ENCODE measurements around the gene KRTAP9-4.

- TF ChIP-seq EZH2 (IDR thresholded peaks at IDR 0.05; ENCODE audit: low read length, unreplicated experiment): no peak
- no peak for TF ChIP-seq CTCF (conservative IDR thresholded peaks at IDR 0.05; ENCODE audit: low read depth, low read length)
- no peak for TF ChIP-seq EZH2phosphoT487 (IDR thresholded peaks at IDR 0.05; ENCODE audit: borderline replicate concordance, low read length)
Measured at GRCh38 chr17:41231731-41232130, 17.8 kb upstream of the KRTAP9-4 start.

Measured in PC-3 (cell line).